ENCODE results near the gene MELK.

Gene MELK

DNA sequence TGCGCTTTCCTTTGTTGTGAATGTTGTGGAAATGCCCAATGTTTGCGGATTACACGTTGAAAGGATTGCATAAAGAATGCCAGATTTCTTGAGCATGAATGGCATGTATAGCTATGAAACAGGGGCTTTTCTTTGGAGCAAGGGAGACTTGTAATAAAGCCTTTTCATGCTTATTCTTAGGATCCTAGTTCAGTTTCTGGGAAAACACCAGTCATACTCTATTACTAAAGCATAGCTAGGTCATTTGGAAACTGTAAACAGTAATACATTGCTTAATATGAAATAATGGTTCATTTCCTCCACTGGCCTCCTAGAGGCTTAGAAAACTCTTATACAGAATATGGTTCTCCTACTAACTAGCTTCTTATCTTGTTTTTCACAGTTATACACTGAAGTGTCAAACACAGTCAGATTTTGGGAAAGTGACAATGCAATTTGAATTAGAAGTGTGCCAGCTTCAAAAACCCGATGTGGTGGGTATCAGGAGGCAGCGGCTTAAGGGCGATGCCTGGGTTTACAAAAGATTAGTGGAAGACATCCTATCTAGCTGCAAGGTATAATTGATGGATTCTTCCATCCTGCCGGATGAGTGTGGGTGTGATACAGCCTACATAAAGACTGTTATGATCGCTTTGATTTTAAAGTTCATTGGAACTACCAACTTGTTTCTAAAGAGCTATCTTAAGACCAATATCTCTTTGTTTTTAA is 104.2 kb downstream of the MELK start:
- DNase-seq: no peak

DNA sequence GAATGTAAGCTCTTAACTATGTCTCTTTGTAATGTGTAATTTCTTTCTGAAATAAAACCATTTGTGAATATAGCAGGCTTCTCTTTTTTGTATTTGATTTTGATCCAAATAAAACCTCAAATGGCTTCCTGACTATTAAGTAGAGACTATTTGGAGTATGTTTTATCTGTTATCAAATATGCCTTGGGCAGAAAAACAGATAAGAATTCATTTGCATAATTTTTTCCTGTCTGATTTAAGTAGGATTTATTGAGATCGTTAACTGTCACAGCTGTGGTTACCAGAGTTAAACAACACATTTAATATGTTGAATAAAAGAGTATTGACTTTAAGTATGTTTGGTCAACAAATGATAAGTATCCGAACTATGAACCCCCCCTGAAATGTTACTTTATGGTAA is 104.9 kb downstream of the MELK start:
- DNase-seq: no peak

DNA sequence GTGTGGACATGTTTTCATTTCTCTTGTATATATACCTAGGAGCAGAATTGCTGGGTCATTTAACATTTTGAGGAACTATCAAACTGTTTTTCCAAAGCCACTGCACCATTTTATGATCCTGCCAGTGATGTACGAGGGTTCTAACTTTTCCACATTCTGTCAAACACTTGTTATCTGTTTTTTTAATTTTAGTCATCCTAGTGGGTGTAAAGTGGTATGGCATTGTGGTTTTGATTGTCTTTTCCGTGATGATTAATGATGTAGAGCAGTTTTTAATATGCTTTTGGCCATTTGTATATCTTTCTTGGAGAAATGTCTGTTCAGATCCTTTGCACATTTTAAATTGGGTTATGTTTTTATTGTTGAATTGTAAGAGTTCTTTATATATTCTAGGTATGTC is 107.0 kb downstream of the MELK start:
- DNase-seq: no peak

DNA sequence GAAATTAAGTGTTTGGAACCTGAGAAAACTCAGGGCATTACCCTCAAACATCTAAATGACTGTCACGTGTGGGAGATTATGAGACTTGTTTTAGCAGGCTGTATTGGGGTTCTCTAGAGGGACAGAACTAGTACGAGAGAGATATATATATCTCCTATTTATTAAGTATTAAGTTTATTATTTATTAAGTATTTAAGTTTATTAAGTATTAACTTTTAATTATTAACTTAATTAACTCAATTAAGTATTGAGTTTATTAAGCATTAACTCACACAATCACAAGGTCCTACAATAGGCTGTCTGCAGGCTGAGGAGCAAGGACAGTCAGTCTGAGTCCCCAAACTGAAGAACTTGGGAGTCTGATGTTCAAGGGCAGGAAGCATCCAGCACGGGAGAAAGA is 113.8 kb downstream of the MELK start:
- no peak for DNase-seq

DNA sequence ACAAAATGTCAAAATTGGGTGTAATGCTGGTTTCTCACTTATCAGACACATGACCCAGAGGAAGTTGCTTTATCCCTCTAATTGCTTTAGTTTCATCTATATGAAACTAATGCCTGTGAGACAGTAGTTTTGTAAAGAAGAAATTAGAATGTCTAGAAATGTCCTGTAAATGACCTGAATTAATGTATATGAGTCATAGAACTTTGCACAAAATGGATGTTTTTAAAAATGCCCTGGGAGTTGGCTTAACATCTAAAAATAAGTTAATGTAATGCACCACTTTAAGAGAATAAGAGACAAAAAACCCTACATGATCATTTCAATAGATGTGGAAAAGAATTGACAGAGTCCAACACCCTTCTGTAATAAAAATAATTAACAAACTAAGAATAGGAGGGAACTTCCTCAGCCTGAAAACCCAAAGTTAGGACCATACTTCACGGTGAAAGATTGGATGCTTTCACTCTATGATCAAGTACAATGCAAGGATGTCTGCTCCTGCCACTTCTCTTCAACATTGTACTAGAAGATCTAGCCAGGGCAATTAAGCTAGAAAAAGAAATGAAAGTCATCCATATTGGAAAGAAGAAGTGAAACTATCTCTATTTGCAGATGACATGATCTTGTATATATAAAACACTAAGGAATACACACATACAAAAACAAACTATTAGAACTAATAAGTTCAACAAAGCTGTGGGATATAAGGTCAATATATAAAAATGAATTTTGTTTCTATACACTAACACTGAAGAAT is 117.9 kb downstream of the MELK start:
- no peak for DNase-seq

DNA sequence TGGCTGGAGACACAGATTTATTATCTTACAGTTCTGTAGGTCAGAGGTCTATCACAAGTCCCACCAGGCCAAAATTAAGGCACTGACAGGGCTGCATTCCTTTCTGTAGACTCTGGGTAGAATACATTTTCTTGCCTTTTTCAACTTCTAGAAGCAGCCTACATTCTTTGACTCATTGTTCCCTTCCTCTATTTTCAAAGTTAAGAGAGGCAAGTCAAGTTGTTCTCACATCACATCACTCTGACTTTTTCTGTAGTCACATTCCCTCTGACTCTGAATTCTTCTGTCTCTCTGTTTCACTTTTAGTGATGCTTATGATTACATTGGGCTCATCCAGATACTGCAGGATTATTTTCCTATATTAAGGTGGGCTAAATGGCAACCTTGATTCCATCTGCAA is 119.0 kb downstream of the MELK start:
- no peak for DNase-seq

DNA sequence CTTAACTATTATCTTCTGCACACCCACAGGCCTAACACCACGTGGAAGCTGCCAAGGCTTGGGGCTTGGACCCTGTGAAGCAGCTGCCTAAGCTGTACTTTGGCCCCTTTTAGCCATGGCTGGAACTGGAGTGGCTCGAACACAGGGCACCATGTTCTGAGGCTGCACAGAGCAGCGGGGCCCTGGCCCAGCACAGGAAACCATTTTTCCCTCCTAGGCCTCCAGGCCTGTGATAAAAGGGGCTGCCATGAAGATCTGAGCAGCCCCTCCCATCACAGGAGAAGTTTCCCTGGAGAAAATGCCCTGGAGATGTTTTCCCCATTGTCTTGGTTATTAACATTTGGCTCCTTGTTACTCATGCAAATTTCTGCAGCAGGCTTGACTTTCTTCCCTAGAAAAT is 126.3 kb downstream of the MELK start:
- DNase-seq: no peak

DNA sequence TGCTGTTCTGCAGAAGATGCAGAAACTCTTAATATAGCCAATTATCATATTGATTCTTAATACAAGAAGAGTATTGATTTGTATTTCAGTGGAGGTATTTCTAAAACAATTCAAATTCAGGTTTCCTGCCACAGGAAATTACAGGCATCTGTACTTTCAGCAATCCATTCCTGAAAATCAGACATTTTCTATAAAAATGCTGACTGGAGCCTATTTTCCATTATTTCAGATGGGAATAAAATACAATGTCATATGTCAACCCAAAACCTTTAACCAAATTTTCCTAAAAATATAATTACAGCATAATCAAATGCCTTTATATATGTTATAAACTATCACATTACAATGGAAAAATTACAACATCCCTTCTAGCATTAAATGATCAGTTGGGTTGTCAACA is 131.5 kb downstream of the MELK start:
- DNase-seq: no peak

DNA sequence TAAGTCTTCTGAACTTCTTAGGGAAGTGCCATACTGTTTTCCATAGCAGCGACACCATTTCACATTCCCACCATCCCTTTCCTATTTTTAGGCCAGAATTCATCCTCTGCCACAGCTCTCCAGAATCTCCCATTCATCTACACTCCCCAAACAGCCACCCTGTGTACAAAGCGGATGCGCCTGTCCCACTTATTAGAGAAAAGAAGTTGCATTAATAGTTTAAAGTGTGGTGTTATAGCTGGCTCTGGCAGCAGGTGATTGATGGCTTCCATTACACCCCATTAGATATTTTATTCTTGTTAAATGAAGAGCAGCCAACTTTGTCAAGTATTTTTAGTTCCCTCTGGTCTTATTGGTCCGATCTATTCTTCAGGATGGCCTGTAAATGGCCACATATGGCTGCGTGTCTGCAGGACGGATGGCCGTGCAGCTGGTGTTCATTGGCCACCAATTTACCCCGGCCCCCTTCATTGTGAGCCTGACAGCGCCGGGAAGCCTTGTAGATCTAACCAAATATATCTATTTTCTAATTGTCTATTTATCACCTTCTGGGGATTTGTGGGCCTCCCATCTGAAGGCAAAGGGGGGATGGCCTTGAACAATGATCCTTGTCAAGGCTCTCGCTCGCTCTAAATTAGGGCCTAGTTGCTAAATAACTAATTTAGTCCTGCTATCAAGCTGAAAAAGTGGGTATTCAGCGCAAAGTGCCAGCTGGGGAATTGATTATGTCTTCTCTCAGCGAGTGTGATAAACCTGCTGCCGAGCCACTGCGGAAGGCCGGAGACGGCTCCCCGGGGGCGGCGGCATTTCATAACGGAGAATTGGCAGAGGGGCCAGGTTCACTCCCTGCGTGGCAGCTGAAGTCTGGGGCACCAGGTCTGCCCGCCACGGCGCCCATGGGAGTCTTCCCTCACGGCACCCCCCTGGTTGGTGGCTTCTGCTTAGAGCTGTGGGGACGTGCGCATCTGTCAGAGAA is 141.1 kb downstream of the MELK start:
- DNase-seq: no peak

DNA sequence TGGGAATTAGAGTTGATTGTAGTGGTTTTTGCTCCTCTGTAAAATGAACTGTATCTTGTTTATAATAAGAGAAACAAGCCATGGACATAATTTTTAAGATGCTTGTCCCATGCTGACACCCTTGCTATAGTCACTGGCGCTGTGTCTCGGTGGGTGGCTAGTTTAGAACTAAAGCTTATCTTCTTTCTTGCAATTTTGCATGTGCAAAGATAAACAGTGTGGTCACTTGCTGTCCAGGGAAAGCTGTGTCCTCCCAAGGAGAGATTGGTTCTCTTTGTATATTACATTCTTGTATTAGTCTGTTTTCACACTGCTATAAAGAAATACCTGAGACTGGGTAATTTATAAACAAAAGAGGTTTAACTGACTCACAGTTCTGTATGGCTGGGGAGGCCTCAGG is 143.8 kb downstream of the MELK start:
- no peak for DNase-seq

DNA sequence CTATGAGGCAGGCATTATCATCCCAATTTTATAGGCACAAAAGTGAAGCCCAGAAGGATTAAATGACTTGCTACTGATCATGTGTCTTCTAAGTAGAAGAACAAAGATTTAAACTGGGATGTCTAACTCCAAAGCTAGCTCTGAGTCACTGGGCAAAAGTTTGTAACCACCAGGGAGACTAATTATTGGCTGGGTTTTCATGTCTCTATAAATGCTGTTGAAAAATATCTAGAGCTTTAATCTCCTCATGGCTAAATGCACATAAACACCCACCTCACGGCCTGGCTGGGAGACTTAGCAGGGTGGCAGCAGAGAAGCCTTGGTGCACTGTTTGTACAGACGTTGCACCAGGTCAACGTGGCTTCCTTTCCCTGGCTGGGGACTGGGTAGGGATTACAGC is 144.6 kb downstream of the MELK start:
- no peak for DNase-seq

DNA sequence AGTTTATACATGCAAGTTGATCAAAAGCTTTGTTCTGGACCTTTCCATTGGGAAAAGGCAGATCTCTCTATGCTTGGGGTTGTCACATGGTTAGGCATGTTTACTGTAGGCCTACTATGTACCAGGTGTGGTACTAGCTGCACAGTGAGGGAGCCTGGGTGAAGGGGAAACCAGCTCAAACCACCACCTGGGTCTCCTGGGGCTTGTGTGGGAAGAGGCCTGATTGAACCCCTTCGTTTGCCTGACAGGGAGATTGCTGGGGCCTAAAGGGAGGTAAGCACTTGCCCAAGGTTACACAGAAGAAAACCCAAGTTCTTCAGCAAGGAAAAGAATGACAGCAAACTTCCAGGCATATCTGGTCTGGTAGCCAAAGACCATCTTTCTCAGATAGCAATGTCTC is 145.9 kb downstream of the MELK start:
- no peak for DNase-seq

DNA sequence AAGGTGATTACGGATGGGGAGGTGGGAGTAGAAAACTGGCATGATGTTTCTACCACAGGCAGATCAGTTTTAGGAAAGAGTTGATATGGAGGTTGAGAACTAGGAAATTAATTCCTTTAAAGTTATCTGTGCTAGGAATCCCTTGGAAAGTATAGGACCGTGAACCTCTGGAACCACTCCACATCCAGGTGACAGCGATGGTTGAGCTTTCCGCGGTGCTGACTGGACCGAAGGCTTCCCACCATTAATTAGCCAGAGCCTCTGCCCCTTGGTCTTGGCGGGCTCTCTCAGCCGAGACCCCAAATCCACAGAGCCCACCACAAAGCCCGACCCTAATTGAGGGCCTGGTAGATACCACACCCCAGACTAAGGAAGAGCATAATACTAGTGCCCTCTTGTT is 147.3 kb downstream of the MELK start:
- DNase-seq: no peak

DNA sequence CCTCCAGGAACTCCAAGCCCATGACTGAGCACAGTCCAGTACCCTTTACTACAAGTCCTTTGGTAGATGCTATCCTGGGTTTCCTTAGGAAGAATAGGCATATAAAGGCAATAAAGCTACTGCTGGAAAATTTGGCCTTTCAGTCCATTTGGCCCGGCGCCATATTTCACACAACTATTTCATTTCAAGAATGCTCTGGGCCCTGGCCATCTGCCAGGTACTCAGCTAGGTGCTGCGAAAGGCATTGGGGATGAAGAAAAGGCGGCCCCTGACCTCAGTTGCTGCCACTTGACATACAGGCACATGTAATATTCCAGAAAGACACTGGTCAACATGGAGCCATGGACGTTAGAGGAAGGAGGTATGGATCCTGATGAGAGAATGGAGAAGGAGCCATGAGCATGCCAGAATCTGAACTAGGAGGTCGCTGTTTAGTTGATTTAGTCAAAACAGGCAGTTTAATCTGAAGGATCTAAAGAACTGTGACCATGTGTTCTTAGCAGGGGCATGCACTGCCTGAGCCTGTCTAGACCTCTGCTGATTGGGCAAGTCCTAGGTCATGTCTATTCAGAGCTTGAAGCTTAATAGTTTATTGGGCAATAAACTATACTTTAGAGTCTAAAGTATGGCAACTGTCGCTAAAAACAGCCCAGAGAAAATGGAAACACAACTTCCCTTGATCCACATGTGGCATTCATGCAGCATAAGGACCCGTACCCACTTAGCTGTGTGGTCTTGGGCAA is 149.3 kb downstream of the MELK start:
- no peak for DNase-seq

DNA sequence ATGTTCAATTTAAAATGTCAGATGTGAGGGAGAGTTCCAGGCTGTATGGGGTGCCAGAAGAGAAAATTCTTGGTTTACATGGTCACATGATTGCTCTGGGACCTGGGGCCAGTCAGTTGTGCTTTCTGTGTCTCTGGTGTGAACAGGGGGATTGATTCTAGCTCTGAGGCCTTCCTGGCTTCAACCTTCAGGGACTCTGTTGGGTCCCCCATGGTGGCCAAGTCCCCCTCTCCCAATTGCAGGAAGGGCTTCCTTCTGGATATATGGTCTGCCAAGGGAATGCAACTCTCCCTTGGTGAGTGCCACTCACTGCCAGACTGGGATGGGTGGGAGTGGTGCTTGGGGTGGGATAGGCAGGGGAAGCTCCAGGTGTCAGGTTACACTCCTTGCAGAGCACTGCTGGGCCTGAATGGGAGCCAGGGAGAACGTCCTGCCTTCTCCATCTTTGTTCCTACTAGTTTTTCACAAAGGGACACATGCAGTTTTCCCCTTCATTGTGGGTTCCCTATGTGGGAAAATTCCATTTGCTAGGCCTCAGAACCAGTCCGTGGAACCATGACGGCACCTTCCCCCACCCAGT is 153.2 kb downstream of the MELK start:
- no peak for DNase-seq
